Body of pancreas (tissue), 4 donors: ENCODE measurements around the gene RSPH1. TPM values are rescaled to one million over a fixed set of nuclear protein-coding genes. Genes with fewer than 3 reads are reported as not detected.
A peak's percentile ranks its signal among the peaks of the same experiment; 100 is the strongest.

Experiments
- ATAC-seq: fragments of 150-250 bp; one replicate; pipeline ENCODE4 v1.9.1; 2016
- DNase-seq, 4 donors: peaks; one replicate each; pipeline ENCODE4 v3.0.0-alpha.2; 2019
- H3K27ac ChIP-seq, 4 donors: fragments of 200-600 bp; sonication (generic); 1 replicate in 3 of 4; 2 replicates in 1 of 4; pipeline versions ENCODE4 v1.5.1 to v1.6.1; 2016 to 2019; ENCODE audit warnings: mild to moderate bottlenecking in 1 of 4, mixed read lengths in 1 of 4, moderate library complexity in 1 of 4
- H3K27me3 ChIP-seq, 2 donors: fragments of 200-600 bp; sonication (generic); one replicate each; pipeline ENCODE4 v1.6.0; 2016; ENCODE audit warnings: mild to moderate bottlenecking in 1 of 2
- H3K36me3 ChIP-seq, 2 donors: fragments of 200-600 bp; sonication (generic); replicated peaks in 1 of 2; 2 replicates each; pipeline ENCODE4 v1.5.1; 2016; ENCODE audit warnings: low read depth in 2 of 2; ENCODE audit not compliant: insufficient read depth in 1 of 2
- H3K4me1 ChIP-seq: fragments of 200-600 bp; sonication (generic); one replicate; pipeline ENCODE4 v1.6.0; 2016
- H3K4me3 ChIP-seq, 2 donors: fragments of 200-600 bp; sonication (generic); 1 replicate in 1 of 2; 2 replicates in 1 of 2; pipeline ENCODE4 v1.5.1; 2016 to 2019
- H3K9me3 ChIP-seq, 3 donors: fragments of 200-600 bp; sonication (generic); 1 replicate in 2 of 3; 2 replicates in 1 of 3; pipeline ENCODE4 v1.5.1; 2016
- POLR2A ChIP-seq, 3 donors: fragments of 450-650 bp; IDR thresholded peaks; one replicate each; pipeline ENCODE4 v1.6.1; 2016; ENCODE audit warnings: antibody characterized with exemption in 3 of 3, mild to moderate bottlenecking in 2 of 3
- WGBS, 2 donors: methylation state at CpG; one replicate each; pipeline ENCODE4 v1.1.5; 2017; 5-methylcytosine and 5-hydroxymethylcytosine counted together
- intact Hi-C: fragments of 100-400 bp; cut with DNase I; formaldehyde crosslinking; loops from one replicate; pipeline ENCODE4 v1.15.1; 2023
- total RNA-seq, 2 donors: library from RNA; depleted of rRNA; stranded (reverse); fragments of >200 nt; gene quantifications; one replicate each; pipeline ENCODE4 v1.1.0, GENCODE V29; 2016
- TF ChIP-seq, protein P1 (sequence below), 7 experiments: fragments of 450-650 bp in 4 of 7; fragments of 200-600 bp in 3 of 7; sonication (generic) in 3 of 7; IDR thresholded peaks; one replicate each; pipeline ENCODE4 v1.5.1; 2016 to 2019; ENCODE audit warnings: antibody characterized with exemption in 7 of 7

The RSPH1 gene
- total RNA-seq = 1 to 10 TPM; 1.6 to 2.3 TPM

DNA sequence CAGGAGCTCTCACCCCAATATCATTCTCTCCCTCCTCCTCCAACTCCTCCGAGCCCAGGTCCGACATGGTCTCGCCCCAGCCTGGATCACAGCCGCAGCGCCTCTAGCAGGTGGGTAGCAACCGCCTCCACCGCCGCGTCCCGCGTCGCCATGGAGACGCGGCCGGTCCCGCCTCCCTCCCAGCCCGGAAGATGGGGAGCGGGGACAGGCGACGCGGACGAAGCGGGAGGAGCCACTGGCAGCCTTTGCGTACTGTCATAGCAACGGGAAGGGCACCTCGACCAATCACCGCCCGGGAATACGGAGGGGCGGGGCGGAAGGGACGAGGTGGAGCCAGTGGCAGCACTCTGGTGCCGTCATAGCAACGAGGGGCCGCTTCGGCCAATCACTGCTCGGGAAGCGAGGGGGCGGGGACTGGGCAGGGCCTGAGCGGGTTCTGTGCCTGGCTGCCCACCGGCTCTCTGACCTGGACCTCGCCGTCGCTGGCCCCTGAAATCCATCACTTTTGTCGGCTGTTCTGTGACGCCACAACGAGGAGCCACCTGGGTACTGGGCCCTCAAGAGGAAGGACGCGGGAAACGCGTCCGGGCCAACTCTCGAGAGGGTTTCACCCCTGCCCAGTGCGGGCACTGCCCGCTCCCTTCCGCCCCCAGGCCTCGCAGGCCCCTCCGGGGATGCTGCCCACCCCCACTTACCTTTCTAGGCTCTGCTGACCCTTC lies at the start of gene RSPH1:
Gene RSPH1 (minus strand): TSS at position 105 of the 719 bp plus-strand sequence. CDS start 38 bp downstream, at position 67.
- Histone ChIP-seq H3K9me3 (no peaks in the 10 kb centered on the region), H3K4me3 (peak within 1 kb of the TSS; percentile 4 to 63), H3K27me3 (no peaks in the 10 kb centered on the region), H3K27ac (peak within 1 kb of the TSS; percentile 68 to 91 (median 85)), H3K4me1 (peaks cover 14% of the 10 kb centered on the region), H3K36me3 (no peaks in the 10 kb centered on the region)
- intact Hi-C loops = no loop called here
- ATAC-seq = peak; percentile 99
- peak; percentile 58 to 86 (median 81) for TF ChIP-seq POLR2A (IDR thresholded peaks at IDR 0.05)
- TF ChIP-seq, protein P1, sequence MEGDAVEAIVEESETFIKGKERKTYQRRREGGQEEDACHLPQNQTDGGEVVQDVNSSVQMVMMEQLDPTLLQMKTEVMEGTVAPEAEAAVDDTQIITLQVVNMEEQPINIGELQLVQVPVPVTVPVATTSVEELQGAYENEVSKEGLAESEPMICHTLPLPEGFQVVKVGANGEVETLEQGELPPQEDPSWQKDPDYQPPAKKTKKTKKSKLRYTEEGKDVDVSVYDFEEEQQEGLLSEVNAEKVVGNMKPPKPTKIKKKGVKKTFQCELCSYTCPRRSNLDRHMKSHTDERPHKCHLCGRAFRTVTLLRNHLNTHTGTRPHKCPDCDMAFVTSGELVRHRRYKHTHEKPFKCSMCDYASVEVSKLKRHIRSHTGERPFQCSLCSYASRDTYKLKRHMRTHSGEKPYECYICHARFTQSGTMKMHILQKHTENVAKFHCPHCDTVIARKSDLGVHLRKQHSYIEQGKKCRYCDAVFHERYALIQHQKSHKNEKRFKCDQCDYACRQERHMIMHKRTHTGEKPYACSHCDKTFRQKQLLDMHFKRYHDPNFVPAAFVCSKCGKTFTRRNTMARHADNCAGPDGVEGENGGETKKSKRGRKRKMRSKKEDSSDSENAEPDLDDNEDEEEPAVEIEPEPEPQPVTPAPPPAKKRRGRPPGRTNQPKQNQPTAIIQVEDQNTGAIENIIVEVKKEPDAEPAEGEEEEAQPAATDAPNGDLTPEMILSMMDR (IDR thresholded peaks at IDR 0.05) = peak in 1 of 7 experiments; percentile 45
- 0 to 1% methylated on average over 24 to 58 of the region's 58 CpGs for WGBS, 2 donors
- peak; percentile 100 for DNase-seq

DNA sequence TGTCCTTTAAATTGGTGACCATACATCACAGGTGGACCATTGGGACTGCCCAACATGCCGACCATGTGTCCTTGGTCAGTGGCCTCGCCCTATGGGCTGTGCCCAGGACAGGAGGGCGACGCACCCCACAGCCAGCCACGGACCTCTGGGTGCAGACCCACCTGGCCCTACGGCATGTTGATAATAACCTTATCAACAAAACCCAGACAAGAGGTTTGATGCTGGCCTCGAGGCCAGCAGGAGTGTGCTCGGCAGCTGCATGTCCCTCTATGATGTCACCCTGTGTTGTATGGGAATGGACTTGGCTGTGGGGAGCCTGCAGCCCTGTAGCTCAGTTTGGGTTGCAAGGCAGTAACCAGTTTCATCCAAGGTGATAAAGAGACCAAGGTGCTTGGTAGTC lies 49.7 kb upstream of the RSPH1 start:
- Histone ChIP-seq H3K4me3 (no peak overlapping the region), H3K27ac (no peak overlapping the region), H3K4me1 (no peaks in the 10 kb centered on the region), H3K9me3 (no peaks in the 10 kb centered on the region), H3K27me3 (no peaks in the 10 kb centered on the region), H3K36me3 (peaks cover 0 to 10% of the 10 kb centered on the region in 2 donors)
- TF ChIP-seq POLR2A (IDR thresholded peaks at IDR 0.05) = no peak
- TF ChIP-seq, protein P1 (IDR thresholded peaks at IDR 0.05) = no peak
- intact Hi-C loops = no loop called here
- ATAC-seq (no peak), DNase-seq (no peak)
- 67 to 88% methylated on average over 1 to 8 of the region's 8 CpGs for WGBS, 2 donors

GRCh38 chr21:42545317-42545716 lies 49.3 kb upstream of the RSPH1 start:
- no peak overlapping the region for H3K27ac ChIP-seq
- ATAC-seq (no peak), DNase-seq (no peak)
- H3K27me3 ChIP-seq = no peaks in the 10 kb centered on the region
- TF ChIP-seq, protein P1 (IDR thresholded peaks at IDR 0.05) = no peak
- TF ChIP-seq POLR2A (IDR thresholded peaks at IDR 0.05) = no peak
- H3K4me1 ChIP-seq = no peaks in the 10 kb centered on the region
- H3K4me3 ChIP-seq = no peak overlapping the region
- H3K36me3 ChIP-seq = peaks cover 0 to 10% of the 10 kb centered on the region in 2 donors
- no peaks in the 10 kb centered on the region for H3K9me3 ChIP-seq
- intact Hi-C loops = no loop called here
- 95 to 96% methylated on average over 4 of the region's 4 CpGs for WGBS, 2 donors

- Histone ChIP-seq H3K4me1 (no peaks in the 10 kb centered on the region), H3K4me3 (no peak overlapping the region), H3K9me3 (no peaks in the 10 kb centered on the region), H3K36me3 (peaks cover 0 to 10% of the 10 kb centered on the region in 2 donors), H3K27ac (no peak overlapping the region), H3K27me3 (no peaks in the 10 kb centered on the region)
- DNase-seq (no peak), ATAC-seq (no peak)
- no peak for TF ChIP-seq POLR2A (IDR thresholded peaks at IDR 0.05)
- TF ChIP-seq, protein P1 (IDR thresholded peaks at IDR 0.05) = no peak
- WGBS, 2 donors = 93 to 94% methylated on average over 8 of the region's 8 CpGs
- intact Hi-C loops = no loop called here
These were observed 48.5 kb upstream of the RSPH1 start for GRCh38 chr21:42544544-42544943.
